Kidney (tissue), 14 donors: ENCODE results near the gene AUTS2. TPM values are rescaled to one million over a fixed set of nuclear protein-coding genes. Genes with fewer than 3 reads are reported as not detected.

Experiments used
- DNase-seq, 5 donors: peaks; one replicate each; pipeline ENCODE4 v3.0.0-alpha.2; 2013 to 2020
- FAIRE-seq: peaks from 2 replicates; lab custom pipeline; 2012; peaks lifted over from hg19 to GRCh38; lab: Jason Lieb, UNC
- H3K27ac ChIP-seq, 2 donors: one replicate each; pipeline ENCODE4 v1.7.0; 2013; ENCODE audit warnings: low read depth in 2 of 2, low read length in 2 of 2, inconsistent platforms in 1 of 2
- H3K27me3 ChIP-seq: one replicate; pipeline ENCODE4 v1.7.1; 2013; ENCODE audit warnings: low read length, inconsistent platforms; ENCODE audit not compliant: control insufficient read depth, insufficient read depth
- H3K36me3 ChIP-seq, 3 donors: one replicate each; pipeline versions ENCODE4 v1.7.0 to v1.7.1; 2013; ENCODE audit warnings: low read length in 3 of 3, control low read depth in 1 of 3, inconsistent platforms in 1 of 3; ENCODE audit not compliant: insufficient read depth in 3 of 3, control insufficient read depth in 2 of 3
- H3K4me1 ChIP-seq, 3 donors: one replicate each; pipeline versions ENCODE4 v1.7.0 to v1.7.1; 2013; ENCODE audit warnings: low read length in 3 of 3, inconsistent platforms in 1 of 3, low read depth in 1 of 3; ENCODE audit not compliant: control insufficient read depth in 2 of 3, insufficient read depth in 2 of 3
- H3K4me3 ChIP-seq, 3 donors: one replicate each; pipeline versions ENCODE4 v1.7.0 to v1.8.1; 2013; ENCODE audit warnings: low read length in 3 of 3, control low read depth in 1 of 3, inconsistent platforms in 1 of 3
- H3K9ac ChIP-seq, 3 donors: one replicate each; pipeline versions ENCODE4 v1.7.0 to v1.7.1; 2013; ENCODE audit warnings: low read length in 3 of 3, control low read depth in 1 of 3, inconsistent platforms in 1 of 3
- H3K9me3 ChIP-seq, 3 donors: one replicate each; pipeline versions ENCODE4 v1.7.0 to v1.7.1; 2013; ENCODE audit warnings: low read length in 3 of 3, control low read depth in 1 of 3, inconsistent platforms in 1 of 3; ENCODE audit not compliant: control insufficient read depth in 2 of 3, insufficient read depth in 1 of 3
- intact Hi-C: fragments of 100-400 bp; cut with DNase I; formaldehyde crosslinking; loops from one replicate; pipeline ENCODE4 v1.11.1; 2022
- polyA plus RNA-seq: library from polyadenylated mRNA; stranded (reverse); fragments of 350-450 nt; fragmentation: Illumina TruSeq; extraction: RNeasy Lipid Tissue Mini Kit (QIAGEN cat#74804); gene quantifications from one replicate; pipeline ENCODE4 v1.2.3, GENCODE V29; 2014; ENCODE audit warnings: low read depth, low replicate concordance; ENCODE audit not compliant: insufficient read depth
- total RNA-seq: library from RNA; stranded (reverse); fragmentation: NEBNext Ultra II Directional; extraction: Animal tissue kit (Norgen Biotek cat#: 25700); gene quantifications from one replicate; pipeline ENCODE4 v1.2.1, GENCODE V29; 2021
- TF ChIP-seq, protein P1 (sequence below): IDR thresholded peaks from 3 replicates; pipeline ENCODE4 v1.5.1; 2012; ENCODE audit warnings: mild to moderate bottlenecking, moderate library complexity, borderline replicate concordance; ENCODE audit not compliant: insufficient read depth; ENCODE audit errors: extremely low read depth
- donor health status: control.
- donor health status: control.
- donor health status: control.
- donor health status: control.
- donor health status: control.
- donor health status: DM: yes; HTN: yes; CAD: no.
- donor health status: Normal renal cell carcinoma (clear cell type).

Gene AUTS2
- total and polyA plus RNA-seq, 2 donors from 2014 or later: 5.2 to 33.8 TPM

DNA sequence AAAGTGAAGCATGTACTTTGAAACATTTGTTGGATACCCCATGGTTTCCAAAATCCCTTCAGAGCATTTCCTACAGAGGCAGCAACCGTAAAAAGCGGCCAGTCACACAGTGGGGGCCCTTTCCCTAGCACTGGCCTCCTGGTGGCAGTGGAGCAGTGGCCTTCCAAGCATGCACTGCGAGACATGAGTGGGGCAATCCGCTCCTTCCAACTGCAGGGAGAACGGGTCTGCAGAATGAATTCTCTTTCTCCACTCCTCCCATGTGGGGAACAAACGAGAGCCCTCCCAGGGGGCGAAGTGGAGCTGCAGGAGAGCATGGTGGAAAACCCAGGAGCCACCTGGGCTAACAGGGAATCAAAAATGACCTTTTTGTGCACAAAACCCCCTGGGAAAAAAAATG, 990.7 kb downstream of the AUTS2 start:
- H3K27ac ChIP-seq: no peak overlapping the region
- H3K27me3 ChIP-seq: no peaks in the 10 kb centered on the region
- DNase-seq (no peak), FAIRE-seq (no peak)
- TF ChIP-seq, protein P1, sequence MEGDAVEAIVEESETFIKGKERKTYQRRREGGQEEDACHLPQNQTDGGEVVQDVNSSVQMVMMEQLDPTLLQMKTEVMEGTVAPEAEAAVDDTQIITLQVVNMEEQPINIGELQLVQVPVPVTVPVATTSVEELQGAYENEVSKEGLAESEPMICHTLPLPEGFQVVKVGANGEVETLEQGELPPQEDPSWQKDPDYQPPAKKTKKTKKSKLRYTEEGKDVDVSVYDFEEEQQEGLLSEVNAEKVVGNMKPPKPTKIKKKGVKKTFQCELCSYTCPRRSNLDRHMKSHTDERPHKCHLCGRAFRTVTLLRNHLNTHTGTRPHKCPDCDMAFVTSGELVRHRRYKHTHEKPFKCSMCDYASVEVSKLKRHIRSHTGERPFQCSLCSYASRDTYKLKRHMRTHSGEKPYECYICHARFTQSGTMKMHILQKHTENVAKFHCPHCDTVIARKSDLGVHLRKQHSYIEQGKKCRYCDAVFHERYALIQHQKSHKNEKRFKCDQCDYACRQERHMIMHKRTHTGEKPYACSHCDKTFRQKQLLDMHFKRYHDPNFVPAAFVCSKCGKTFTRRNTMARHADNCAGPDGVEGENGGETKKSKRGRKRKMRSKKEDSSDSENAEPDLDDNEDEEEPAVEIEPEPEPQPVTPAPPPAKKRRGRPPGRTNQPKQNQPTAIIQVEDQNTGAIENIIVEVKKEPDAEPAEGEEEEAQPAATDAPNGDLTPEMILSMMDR: no peak
- H3K9ac ChIP-seq: no peak overlapping the region
- intact Hi-C loops: no loop called here
- peaks cover 0 to 4% (median 2%) of the 10 kb centered on the region in 3 donors for H3K4me1 ChIP-seq
- no peaks in the 10 kb centered on the region for H3K36me3 ChIP-seq
- H3K9me3 ChIP-seq: no peaks in the 10 kb centered on the region
- H3K4me3 ChIP-seq: no peak overlapping the region

DNA sequence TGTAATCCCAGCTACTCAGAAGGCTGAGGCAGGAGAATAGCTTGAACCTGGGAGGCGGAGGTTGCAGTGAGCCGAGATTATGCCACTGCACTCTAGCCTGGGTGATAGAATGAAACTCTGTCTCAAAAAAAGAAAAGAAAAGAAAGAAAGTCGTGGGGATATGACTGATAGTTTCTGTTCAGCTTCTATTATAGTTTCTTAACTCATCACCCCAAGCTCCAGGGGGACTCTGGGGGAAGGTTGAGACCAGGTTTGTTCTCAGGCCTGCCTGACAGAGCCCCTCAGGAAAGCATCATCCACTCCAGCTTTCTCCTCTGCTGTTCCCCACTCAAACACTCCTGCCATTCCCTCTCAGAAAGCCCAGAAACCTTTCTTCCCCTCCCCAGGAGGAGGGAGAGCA, 991.3 kb downstream of the AUTS2 start:
- TF ChIP-seq, protein P1: no peak
- no peak overlapping the region for H3K4me3 ChIP-seq
- H3K9ac ChIP-seq: no peak overlapping the region
- H3K36me3 ChIP-seq: no peaks in the 10 kb centered on the region
- DNase-seq (no peak), FAIRE-seq (no peak)
- no peaks in the 10 kb centered on the region for H3K9me3 ChIP-seq
- H3K27me3 ChIP-seq: no peaks in the 10 kb centered on the region
- peaks cover 0 to 2% (median 0%) of the 10 kb centered on the region in 3 donors for H3K4me1 ChIP-seq
- intact Hi-C loops: no loop called here
- no peak overlapping the region for H3K27ac ChIP-seq

GRCh38 chr7:70590126-70590854, 992.0 kb downstream of the AUTS2 start:
- Histone ChIP-seq H3K27ac (no peak overlapping the region), H3K9me3 (no peaks in the 10 kb centered on the region), H3K27me3 (no peaks in the 10 kb centered on the region), H3K36me3 (no peaks in the 10 kb centered on the region), H3K4me3 (no peak overlapping the region), H3K9ac (no peak overlapping the region), H3K4me1 (no peaks in the 10 kb centered on the region)
- TF ChIP-seq, protein P1: no peak
- FAIRE-seq: no peak
- peak in 1 of 5 donors; percentile 55 for DNase-seq
- intact Hi-C loops: no loop called here
